H9 (cell line): ENCODE results near the gene FAM171A1. TPM values are rescaled to one million over a fixed set of nuclear protein-coding genes. Genes with fewer than 3 reads are reported as not detected.

Source experiments
- DNase-seq: peaks from one replicate; pipeline ENCODE4 v3.0.0-alpha.2; 2017
- H2AFZ ChIP-seq: one replicate; pipeline ENCODE4 v1.6.1; 2013; ENCODE audit warnings: mild to moderate bottlenecking, low read length, control low read depth, moderate library complexity
- H2AK5ac ChIP-seq: 2 replicates; pipeline ENCODE4 v1.6.1; 2013; ENCODE audit warnings: low read length, control low read depth, mixed read lengths; ENCODE audit not compliant: insufficient read length
- H2BK120ac ChIP-seq: one replicate; pipeline ENCODE4 v1.6.1; 2013; ENCODE audit warnings: low read depth, mild to moderate bottlenecking, low read length, control low read depth, inconsistent platforms; ENCODE audit not compliant: poor library complexity, severe bottlenecking
- H2BK12ac ChIP-seq: 2 replicates; pipeline ENCODE4 v1.6.1; 2013; ENCODE audit warnings: low read length, control low read depth, mixed read lengths, low read depth; ENCODE audit not compliant: insufficient read length
- H2BK15ac ChIP-seq: 2 replicates; pipeline ENCODE4 v1.6.1; 2013; ENCODE audit warnings: low read depth, low read length, control low read depth
- H2BK20ac ChIP-seq: one replicate; pipeline ENCODE4 v1.6.1; 2013; ENCODE audit warnings: low read depth, mild to moderate bottlenecking, low read length, control low read depth, inconsistent platforms; ENCODE audit not compliant: poor library complexity, severe bottlenecking
- H2BK5ac ChIP-seq: 2 replicates; pipeline ENCODE4 v1.6.1; 2013; ENCODE audit warnings: low read length, control low read depth, mixed read lengths; ENCODE audit not compliant: insufficient read length
- H3K14ac ChIP-seq: 2 replicates; pipeline ENCODE4 v1.6.1; 2013; ENCODE audit warnings: low read length, control low read depth; ENCODE audit not compliant: insufficient read depth
- H3K18ac ChIP-seq: 2 replicates; pipeline ENCODE4 v1.6.1; 2013; ENCODE audit warnings: low read depth, mild to moderate bottlenecking, mixed read lengths, low read length, control low read depth; ENCODE audit not compliant: insufficient read length
- H3K23ac ChIP-seq: 2 replicates; pipeline ENCODE4 v1.6.1; 2013; ENCODE audit warnings: low read length, control low read depth, mixed read lengths, low read depth; ENCODE audit not compliant: insufficient read length
- H3K23me2 ChIP-seq: 2 replicates; pipeline ENCODE4 v1.6.1; 2013; ENCODE audit warnings: low read depth, mild to moderate bottlenecking, mixed read lengths, low read length, control low read depth; ENCODE audit not compliant: insufficient read length, poor library complexity, severe bottlenecking
- H3K27ac ChIP-seq: 2 replicates; pipeline ENCODE4 v1.5.1; 2013; ENCODE audit warnings: low read length, control low read depth, mixed read lengths, low read depth; ENCODE audit not compliant: insufficient read length
- H3K27me3 ChIP-seq: 2 replicates; pipeline ENCODE4 v1.6.1; 2013; ENCODE audit warnings: low read length, control low read depth, inconsistent platforms; ENCODE audit not compliant: insufficient read depth
- H3K4ac ChIP-seq: 2 replicates; pipeline ENCODE4 v1.6.1; 2013; ENCODE audit warnings: low read depth, mild to moderate bottlenecking, control low read depth, inconsistent platforms, low read length, moderate library complexity
- H3K4me1 ChIP-seq: 2 replicates; pipeline ENCODE4 v1.6.1; 2013; ENCODE audit warnings: low read length, control low read depth, inconsistent platforms; ENCODE audit not compliant: insufficient read depth
- H3K4me2 ChIP-seq: 2 replicates; pipeline ENCODE4 v1.6.1; 2013; ENCODE audit warnings: low read length, control low read depth, mixed read lengths; ENCODE audit not compliant: insufficient read length, insufficient read depth
- H3K56ac ChIP-seq: 2 replicates; pipeline ENCODE4 v1.6.1; 2013; ENCODE audit warnings: low read depth, mild to moderate bottlenecking, mixed read lengths, low read length, control low read depth; ENCODE audit not compliant: insufficient read length
- H3K79me1 ChIP-seq: 2 replicates; pipeline ENCODE4 v1.6.1; 2013; ENCODE audit warnings: low read depth, mild to moderate bottlenecking, moderate library complexity, low read length, control low read depth, inconsistent platforms; ENCODE audit not compliant: insufficient read depth, poor library complexity, severe bottlenecking
- H3K79me2 ChIP-seq: 2 replicates; pipeline ENCODE4 v1.6.1; 2013; ENCODE audit warnings: low read length, control low read depth, inconsistent platforms; ENCODE audit not compliant: insufficient read depth
- H3K9ac ChIP-seq: 2 replicates; pipeline ENCODE4 v1.6.1; 2013; ENCODE audit warnings: low read length, control low read depth, mixed read lengths; ENCODE audit not compliant: insufficient read length; ENCODE audit errors: extremely low read depth
- H3K9me3 ChIP-seq: one replicate; pipeline ENCODE4 v1.6.1; 2013; ENCODE audit warnings: low read depth, low read length, inconsistent platforms; ENCODE audit not compliant: control insufficient read depth
- H3T11ph ChIP-seq: one replicate; pipeline ENCODE4 v1.6.1; 2013; ENCODE audit warnings: mild to moderate bottlenecking, low read length, control low read depth, inconsistent platforms
- H4K20me1 ChIP-seq: one replicate; pipeline ENCODE4 v1.6.1; 2013; ENCODE audit not compliant: control insufficient read depth, insufficient read length, insufficient read depth
- H4K5ac ChIP-seq: 2 replicates; pipeline ENCODE4 v1.6.1; 2013; ENCODE audit warnings: low read depth, mild to moderate bottlenecking, mixed read lengths, low read length, control low read depth; ENCODE audit not compliant: insufficient read length
- H4K8ac ChIP-seq: replicated peaks from 2 replicates; pipeline ENCODE4 v1.6.1; 2013; ENCODE audit warnings: low read length, control low read depth, mixed read lengths, low read depth; ENCODE audit not compliant: insufficient read length
- H4K91ac ChIP-seq: 2 replicates; pipeline ENCODE4 v1.6.1; 2013; ENCODE audit warnings: low read depth, mild to moderate bottlenecking, moderate library complexity, mixed read lengths, low read length, control low read depth; ENCODE audit not compliant: insufficient read length
- H3K27ac Mint-ChIP-seq, 3 experiments: 2 replicates in 2 of 3; 3 replicates in 1 of 3; pipeline ENCODE4 v1.8.0; 2020 to 2021; ENCODE audit warnings: mixed read lengths in 3 of 3, mild to moderate bottlenecking in 1 of 3, moderate library complexity in 1 of 3
- H3K27me3 Mint-ChIP-seq: 2 replicates; pipeline ENCODE4 v1.8.0; 2021; ENCODE audit warnings: low read depth, mild to moderate bottlenecking, moderate library complexity, mixed read lengths
- H3K36me3 Mint-ChIP-seq, 3 experiments: 2 replicates in 2 of 3; 3 replicates in 1 of 3; pipeline ENCODE4 v1.8.0; 2020 to 2021; ENCODE audit warnings: low read depth in 3 of 3, mixed read lengths in 3 of 3; ENCODE audit not compliant: insufficient read depth in 1 of 3
- H3K4me1 Mint-ChIP-seq, 2 experiments: 2 replicates each; pipeline ENCODE4 v1.8.0; 2020; ENCODE audit warnings: mixed read lengths in 2 of 2
- H3K4me3 Mint-ChIP-seq, 2 experiments: 2 replicates in 1 of 2; 3 replicates in 1 of 2; pipeline ENCODE4 v1.8.0; 2020 to 2021; ENCODE audit warnings: mild to moderate bottlenecking in 2 of 2, mixed read lengths in 2 of 2, moderate library complexity in 1 of 2
- H3K9me3 Mint-ChIP-seq, 2 experiments: 2 replicates in 1 of 2; 3 replicates in 1 of 2; pipeline ENCODE4 v1.8.0; 2020; ENCODE audit warnings: mild to moderate bottlenecking in 2 of 2, mixed read lengths in 2 of 2, moderate library complexity in 1 of 2
- CTCF ChIP-seq: fragments of 200-600 bp; sonication (generic); conservative IDR thresholded peaks from 3 replicates; pipeline ENCODE4 v1.8.0; 2021; ENCODE audit warnings: antibody characterized with exemption, mild to moderate bottlenecking
- WGBS: extraction: QIAGEN DNeasy Blood & Tissue Kit; methylation state at CpG from one replicate; pipeline ENCODE4 v1.1.7; 2013; ENCODE audit warnings: missing lambda C conversion rate, low lambda C conversion rate, mixed read lengths; ENCODE audit not compliant: insufficient read length; ENCODE audit errors: extremely low coverage; 5-methylcytosine and 5-hydroxymethylcytosine counted together
- total RNA-seq: library from RNA; stranded (reverse); gene quantifications from 2 replicates; pipeline ENCODE4 v1.2.1, GENCODE V29; 2021

Gene FAM171A1
- total RNA-seq, 1 experiment from 2014 or later = 37.4 TPM

- H3K79me2 ChIP-seq = no peaks in the 10 kb centered on the region
- no peak overlapping the region for H3K27ac ChIP-seq
- peaks cover 0 to 4% (median 2%) of the 10 kb centered on the region in 3 experiments; a peak in 1 of 7 replicates for H3K36me3 Mint-ChIP-seq
- no peaks in the 10 kb centered on the region for H3K27me3 ChIP-seq
- H3K4me2 ChIP-seq = no peak overlapping the region
- H3K14ac ChIP-seq = no peak overlapping the region
- no peaks in the 10 kb centered on the region for H3K27me3 Mint-ChIP-seq
- no CpG with 5 or more reads among the region's 2 CpGs for WGBS
- no peak overlapping the region for H2BK20ac ChIP-seq
- H3K9me3 Mint-ChIP-seq = no peaks in the 10 kb centered on the region
- H3K23me2 ChIP-seq = no peaks in the 10 kb centered on the region
- no peak overlapping the region for H3K27ac Mint-ChIP-seq
- no peak overlapping the region for H3K4ac ChIP-seq
- H3K79me1 ChIP-seq = no peaks in the 10 kb centered on the region
- no peak overlapping the region for H3T11ph ChIP-seq
- DNase-seq = no peak
- H2BK15ac ChIP-seq = no peak overlapping the region
- H3K23ac ChIP-seq = no peak overlapping the region
- no peak overlapping the region for H4K8ac ChIP-seq
- no peak overlapping the region for H2AFZ ChIP-seq
- no peak overlapping the region for H4K91ac ChIP-seq
- H2BK120ac ChIP-seq = no peak overlapping the region
- H3K4me1 ChIP-seq = no peaks in the 10 kb centered on the region; the same call in 1 of the 2 replicates
- H2BK5ac ChIP-seq = no peak overlapping the region
- H3K9ac ChIP-seq = no peak overlapping the region
- no peaks in the 10 kb centered on the region for H4K20me1 ChIP-seq
- no peaks in the 10 kb centered on the region for H3K9me3 ChIP-seq
- no peak overlapping the region for H3K56ac ChIP-seq
- H3K18ac ChIP-seq = no peak overlapping the region
- no peak overlapping the region for H4K5ac ChIP-seq
- H3K4me1 Mint-ChIP-seq = peaks cover 12 to 19% of the 10 kb centered on the region in 2 experiments
- TF ChIP-seq CTCF = no peak
- no peak overlapping the region for H2AK5ac ChIP-seq
- no peak overlapping the region for H3K4me3 Mint-ChIP-seq
- no peak overlapping the region for H2BK12ac ChIP-seq
Measured at GRCh38 chr10:15300145-15300544, 70.9 kb downstream of the FAM171A1 start.
